Cortex of kidney (tissue), 1 donor: Measurements from ENCODE around the gene PHF12.
"Not testable (repeated sequence)": the region's sequence is repeated elsewhere in the genome, so short reads cannot be mapped to it uniquely, and the experiment has no call there.

ENCODE experiments used
- DNase-seq: peaks from one replicate; lab custom pipeline; 2025; lab: John Stamatoyannopoulos, UW

Gene PHF12

DNA sequence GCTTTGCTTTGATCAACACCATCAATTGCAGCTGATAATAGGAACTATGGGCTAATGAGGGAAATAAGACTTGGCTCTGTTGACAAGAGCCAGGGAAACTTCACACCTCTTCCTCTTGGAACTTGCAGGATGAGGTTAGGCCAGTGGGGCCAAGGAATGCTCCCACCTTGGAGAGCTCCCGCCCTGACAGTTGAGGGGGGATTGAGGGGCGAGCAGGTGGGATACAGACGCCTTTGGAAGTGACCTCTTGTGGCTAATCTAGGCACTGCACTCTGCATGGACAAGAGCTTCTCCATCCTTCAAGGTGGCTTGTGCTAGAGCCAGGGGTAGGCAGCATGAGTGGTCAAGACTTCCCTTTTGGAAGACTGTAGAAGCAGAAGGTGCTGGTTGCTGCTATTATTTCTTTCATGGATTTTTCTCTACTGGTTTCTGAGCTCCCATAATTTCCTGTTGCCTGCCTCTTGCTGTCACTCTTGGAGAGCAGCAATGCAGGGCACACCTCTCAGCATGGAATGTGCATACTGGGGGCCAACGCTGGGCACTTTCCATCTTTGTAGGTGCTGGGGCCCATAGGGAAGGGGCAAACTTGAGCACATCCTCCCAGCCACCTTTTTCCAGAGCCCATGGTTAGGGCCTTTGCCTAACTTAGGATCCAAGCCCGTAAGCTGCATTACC is 2.3 kb upstream of the PHF12 start:
- no peak for DNase-seq

DNA sequence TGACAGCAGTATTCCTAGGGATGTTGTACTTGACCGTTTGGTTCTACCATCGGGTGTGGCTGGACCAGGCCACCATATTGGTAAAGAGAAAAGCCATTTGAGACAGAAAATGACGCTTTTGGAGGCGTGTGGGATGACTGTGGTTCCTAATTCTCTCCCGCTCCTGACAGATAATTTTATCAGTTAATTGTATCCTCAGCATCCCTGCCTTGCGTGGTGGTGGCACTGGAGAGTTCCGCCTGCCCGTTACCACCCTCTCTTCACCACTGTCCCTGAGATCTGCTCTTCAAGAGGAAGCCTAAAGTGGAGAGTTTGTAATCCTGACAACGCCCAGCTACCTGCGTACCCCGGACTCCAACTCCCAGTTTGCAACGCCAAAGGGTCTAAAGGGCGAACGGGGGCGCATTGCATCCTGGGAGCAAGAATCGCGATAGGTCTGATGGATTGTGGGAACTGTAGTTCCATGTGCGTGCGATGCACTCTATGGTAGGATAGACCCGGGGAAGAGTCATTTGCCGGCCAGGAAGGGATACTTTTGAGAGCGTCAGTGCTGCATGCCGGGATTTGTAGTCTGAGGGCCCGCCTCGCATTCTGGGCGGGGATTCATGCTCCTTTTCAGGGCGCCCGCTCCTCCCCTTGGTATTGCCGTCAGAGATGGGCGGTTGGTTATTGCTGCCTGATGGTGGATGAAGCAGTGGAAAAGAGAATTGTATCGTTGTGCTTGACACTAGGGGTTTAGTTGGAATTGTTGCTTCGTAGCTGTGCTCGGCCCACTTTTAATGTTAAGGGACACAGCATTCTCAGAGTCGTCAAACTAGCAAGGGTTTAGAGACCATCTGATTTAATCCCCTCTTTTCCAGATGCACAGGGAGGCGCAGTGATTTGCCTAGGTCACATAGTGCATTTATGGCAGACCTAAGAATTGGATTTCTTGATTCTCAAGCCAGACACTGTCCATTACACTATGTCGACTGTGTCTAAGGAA is 965 bp upstream of the PHF12 start:
- peak; percentile 46 for DNase-seq

DNA sequence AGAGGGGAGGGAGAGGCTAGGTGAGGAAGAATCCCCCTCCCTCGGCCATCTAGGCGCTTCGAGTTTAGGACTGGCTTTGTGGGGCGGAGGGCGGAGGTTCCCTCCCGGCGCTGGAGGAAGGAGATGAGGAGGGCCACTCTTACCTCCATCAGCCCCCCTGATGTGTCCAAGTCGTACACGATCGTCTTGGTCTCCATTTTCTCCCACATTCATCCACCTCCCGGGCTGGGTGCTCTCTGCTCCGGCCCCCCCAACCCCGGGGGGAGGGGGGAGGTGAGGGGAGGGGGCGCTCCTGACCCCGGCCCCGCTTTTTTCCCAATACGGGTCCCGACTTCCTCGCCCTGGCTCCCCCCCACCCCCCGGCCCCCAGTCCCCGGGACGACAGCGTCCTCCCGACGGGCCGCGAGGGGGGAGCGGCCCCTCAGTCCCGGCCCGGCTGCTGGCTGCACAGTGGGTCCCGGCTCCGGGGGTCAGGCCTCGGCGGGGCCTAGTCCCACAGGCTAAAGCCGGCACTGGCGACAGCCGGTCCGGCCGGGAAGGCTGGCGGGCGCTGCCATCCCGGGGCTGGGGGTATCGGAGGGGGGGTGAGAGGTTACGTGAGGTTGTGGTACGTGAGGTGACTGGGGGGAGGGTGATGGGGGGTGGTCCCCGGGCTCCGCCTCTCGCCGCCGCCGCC is 428 bp downstream of the PHF12 start:
- no peak for DNase-seq

DNA sequence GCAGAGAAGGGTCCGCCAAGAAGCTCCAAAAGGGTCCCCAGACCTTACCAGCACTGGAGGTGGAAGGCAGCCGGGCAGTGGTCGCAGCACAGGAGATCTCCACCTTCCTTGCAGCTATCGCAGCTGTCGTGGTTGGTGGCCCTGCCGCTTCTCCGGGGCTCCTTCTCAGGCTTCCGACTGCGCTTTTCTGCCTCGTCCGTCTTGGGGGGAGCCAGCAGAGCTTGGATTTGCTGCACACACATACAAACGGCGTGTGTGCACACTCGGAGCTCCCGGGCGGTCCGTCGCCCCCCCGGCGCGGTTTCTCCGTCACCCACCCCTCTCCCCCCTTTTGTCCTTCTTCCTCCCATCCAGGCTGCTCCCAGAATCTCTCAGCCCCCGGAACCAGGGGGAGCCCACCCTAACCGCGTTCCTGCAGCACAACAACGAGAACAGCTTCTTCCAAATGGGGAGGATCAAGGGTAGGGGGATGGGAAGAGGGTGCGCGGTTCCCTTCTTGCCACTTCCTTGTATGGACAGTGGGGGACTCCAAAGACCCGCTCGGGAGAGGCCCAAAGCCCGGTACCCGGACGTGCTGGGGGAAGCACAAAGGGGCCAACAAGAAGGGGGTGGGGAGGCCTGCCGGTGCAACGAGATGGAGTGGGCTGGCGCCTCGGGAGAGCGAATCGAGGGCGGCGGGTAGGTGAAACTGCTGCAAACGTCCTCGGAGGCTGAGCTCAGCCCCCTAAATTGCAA is 1.1 kb downstream of the PHF12 start:
- no peak for DNase-seq

DNA sequence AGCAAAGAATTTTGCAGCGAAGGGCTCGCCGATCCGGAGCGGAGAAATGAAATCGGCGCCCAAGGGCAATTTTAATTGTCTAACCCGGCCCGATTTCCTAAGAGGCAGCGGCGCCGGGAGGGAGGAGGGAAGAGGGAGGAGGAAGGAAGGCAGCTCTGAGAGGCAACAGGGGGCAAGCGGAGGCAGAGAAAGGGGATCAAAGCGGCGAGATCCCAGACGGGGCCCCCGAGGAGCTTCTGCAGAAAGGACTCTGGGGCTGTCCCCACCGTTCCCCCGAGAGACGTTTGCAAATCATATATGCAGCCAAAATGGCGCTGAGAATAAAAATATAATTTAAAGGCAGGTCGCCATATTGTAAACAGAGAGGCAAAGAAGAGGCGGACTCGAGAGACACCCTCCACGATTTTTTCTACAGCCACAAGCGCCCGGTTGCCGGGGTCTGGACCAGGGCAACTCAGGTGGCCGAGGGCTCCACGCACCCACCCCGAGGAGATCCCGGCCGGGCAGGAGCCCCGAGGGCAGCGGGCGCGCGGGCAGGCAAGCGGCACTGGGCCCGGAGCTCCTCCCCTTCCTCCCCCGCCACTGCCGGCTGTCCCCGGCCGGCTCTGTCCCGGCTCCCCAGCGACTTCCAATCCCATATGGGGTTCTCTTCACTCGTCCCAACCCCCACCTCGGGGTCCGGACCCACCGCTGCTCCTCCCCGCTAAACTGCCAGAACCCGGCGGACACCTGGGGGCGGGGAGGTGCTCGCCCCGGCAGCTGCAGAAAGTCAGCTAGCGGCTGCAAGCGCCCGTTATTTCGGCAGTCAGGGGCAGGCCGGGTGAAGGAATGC is 1.9 kb downstream of the PHF12 start:
- DNase-seq: no peak

DNA sequence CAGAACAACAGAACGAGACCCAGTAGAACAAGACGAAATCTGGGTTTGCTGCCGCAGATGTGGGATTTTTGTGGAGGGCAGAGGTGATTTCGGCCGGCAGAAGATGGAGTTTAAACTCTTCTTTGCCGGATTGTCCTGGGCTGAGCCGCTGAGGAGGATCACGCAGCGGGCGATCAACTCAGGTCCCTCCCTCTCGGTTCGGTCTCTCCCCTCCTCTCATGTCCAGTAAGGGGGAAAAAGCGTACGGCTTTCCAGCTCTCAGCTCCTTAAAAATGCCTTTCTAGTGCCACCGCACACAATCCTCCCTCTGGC is 2.5 kb downstream of the PHF12 start:
- DNase-seq: no peak

DNA sequence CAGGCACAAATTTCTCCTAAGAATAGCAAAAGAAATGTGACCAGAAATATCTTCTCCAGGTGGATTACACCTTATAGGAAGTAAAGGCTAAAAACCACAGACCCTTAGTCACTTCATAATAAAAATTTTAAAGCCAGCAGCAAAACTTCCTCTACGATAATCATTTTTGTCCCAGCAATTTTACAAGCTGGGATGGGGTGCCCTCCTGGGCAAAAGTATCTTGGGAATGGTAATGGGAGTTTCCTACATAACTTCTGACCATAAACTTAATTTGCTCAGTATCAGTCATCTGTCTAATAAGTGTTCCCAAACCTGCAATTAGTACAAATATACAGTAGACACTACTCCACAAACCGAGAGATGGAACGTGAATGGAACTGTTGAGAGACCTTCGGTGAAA is 3.0 kb downstream of the PHF12 start:
- DNase-seq: no peak

DNA sequence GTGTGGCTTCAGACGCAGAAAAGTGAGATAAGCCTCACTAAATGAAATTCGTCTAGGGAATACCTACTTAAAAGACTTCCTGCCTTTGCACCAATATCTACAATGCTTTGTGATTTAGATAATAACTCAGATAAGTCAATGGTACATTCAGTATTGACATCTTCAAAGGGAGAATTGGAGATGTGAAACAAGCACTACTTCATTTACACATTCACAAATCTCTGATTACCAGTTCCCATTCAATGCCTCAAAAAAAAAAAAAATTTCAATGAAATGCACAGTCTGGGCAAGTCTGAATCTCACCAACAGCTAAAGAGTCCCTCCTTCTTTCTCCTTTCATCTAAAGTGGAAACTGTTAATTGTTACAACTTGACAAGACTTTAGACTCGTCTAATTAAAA is 3.7 kb downstream of the PHF12 start:
- DNase-seq: no peak

DNA sequence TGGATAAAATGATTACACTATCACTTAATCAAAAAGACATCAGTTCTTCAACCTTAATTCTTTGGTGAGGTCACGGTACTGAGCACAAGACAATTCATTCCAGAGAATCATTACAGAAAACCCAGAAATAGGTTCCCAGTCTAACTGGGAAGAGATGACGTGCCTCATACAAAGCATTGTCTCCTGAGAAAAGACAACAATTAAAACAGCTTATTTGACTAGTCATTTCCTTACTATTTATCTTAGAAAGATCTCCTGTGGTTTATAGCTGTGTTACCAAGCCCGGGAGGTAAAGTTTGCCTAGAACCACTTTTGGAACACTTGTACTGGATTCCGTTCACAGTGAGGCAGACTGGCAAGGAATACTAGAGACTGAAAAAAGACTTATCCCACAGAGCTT is 5.1 kb downstream of the PHF12 start:
- DNase-seq: no peak

DNA sequence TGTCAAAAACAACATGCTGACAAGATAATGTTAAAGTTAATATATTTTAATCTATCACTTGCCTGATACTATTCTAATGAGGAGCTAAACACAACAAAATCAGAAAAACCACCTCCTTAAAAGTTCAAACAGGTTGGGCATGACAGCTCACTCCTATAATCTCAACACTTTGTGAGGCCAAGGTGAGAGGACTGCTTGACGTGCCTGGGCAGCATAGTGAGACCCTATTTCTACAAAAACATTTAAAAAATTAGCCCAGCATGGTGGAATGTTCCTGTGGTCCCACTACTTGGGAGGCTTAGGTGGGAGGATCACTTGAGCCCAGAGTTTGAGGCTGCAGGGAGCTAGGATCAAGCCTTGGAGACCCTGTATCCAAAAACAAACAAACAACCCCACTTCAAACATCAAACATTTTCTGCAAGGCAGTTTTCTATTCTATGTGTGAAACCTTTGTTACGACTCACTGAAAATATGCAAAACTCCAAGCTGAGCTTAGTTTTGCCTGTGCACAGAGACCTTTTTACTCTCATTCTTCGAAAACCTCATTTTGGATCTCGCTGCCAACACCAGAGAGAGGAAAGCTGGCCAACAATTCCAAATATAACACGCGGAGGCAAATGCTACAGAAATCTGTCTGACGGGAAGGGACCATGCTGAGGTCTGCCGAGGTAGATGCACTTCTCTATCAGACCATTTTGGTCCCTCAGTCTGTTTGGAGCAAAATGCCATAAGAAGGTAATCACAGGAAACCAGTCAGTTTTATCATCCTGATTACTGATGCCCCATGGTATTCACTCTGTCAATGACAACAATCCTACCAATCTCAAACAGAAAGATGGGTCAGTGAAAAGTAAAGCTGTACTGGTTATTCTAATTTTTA is 6.2 kb downstream of the PHF12 start:
- DNase-seq: no peak

DNA sequence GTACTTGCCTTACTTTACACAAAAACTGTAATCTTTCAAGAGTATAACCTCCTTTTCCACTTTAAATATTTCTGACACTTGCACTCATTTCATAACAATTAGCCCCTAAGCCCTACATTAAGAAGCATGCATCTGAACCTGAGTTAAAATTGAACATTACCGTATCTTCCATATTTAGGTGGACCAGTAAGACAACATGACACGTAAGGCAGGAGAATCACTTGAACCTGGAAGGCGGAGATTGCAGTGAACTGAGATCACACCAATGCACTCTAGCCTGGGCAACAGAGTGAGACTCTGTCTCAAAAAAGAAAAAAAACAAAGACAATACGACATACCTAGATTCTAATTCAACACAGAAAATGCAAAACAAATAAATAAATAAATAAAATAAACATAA is 7.0 kb downstream of the PHF12 start:
- DNase-seq: no peak

DNA sequence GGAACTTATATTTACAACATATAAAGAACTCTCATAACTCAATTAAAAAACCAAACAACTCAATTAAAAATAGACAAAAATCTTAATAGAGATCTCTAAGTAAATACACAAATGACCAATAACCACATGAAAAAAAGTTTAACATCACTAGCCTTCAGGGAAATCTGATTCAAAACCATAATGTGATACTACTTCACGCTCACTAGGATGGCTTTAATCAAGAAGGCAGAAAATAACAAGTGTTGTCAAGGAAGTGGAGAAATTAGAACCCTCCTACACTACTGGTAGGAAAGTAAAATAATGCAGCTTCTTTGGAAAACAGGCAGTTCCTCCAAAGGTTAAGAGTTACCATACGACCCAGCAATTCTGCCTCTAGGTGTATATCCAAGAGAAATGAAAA is 8.4 kb downstream of the PHF12 start:
- DNase-seq: no peak

DNA sequence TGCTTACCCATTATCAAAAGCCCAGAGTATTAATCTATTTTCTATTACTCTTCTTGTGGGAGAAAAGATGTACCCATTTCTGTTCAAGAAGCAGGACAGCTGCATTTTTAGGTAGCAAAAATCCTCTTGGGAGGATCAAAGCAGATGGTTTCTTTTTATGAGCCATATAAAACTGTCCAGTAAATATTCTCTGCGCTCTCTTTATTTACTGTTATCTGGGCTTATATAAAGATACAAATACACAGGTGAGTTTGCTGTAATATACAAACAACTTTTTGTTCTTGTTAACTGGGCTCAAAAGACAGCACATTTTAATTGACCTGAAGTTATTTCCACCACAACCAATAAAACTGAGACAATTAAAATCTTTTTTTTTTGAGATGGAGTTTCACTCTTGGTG is 10.1 kb downstream of the PHF12 start:
- no peak for DNase-seq

DNA sequence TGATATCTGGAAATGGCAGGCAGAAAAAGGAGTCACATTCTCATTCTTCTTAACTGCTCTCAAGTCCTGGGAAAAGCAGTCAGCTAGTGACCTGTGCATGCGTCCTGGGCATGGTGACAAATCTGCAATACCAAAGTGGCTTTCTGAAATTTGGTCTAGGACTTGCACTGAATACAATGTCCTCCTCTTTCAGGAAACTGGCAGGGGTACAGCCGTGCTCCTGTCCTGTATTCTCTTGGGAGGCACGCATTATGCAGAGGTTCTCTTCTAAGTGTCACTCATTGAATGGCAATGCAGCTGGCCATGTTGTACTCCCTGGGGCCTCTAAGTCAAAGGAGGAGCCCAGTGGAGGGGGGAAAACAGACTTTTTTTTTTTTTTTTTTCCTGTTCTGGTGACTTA is 10.6 kb downstream of the PHF12 start:
- no peak for DNase-seq

DNA sequence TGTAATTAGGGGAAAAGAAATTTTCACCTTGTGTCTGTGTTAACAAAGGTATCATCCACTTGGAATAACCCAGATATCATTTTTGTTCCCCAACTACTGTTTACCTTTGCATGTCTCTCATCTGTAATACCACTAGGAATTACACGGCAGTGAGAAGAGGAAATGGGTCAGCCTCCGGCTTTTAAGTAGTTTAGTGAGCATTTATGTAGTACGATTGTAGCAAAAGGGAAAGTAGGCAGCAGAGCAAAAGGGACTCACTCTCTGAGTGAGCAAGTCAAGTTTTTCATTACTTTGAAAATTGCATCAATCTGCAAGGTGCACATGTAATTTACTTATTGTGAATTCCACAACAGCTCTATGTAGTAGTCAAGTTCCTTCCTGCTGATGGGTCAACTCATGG is 11.2 kb downstream of the PHF12 start:
- no peak for DNase-seq

DNA sequence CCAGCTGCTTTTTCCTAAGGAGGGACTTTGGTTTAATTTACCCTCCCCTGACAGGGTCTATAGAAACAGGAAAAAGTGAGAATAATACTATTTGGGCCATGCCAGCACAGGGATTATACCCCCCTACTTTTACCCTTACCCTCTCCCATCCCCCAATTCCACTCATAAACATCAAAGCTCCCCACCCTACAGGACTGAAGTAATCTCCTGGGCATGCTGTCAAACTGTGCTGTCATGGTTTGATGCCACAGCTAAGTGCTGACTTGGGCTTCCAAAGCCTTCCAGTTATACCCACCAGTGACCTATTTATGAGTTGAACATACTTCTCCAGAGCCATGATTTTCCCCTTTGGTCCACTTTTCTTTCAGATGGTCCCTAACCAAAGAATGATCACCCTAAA is 12.8 kb downstream of the PHF12 start:
- no peak for DNase-seq

DNA sequence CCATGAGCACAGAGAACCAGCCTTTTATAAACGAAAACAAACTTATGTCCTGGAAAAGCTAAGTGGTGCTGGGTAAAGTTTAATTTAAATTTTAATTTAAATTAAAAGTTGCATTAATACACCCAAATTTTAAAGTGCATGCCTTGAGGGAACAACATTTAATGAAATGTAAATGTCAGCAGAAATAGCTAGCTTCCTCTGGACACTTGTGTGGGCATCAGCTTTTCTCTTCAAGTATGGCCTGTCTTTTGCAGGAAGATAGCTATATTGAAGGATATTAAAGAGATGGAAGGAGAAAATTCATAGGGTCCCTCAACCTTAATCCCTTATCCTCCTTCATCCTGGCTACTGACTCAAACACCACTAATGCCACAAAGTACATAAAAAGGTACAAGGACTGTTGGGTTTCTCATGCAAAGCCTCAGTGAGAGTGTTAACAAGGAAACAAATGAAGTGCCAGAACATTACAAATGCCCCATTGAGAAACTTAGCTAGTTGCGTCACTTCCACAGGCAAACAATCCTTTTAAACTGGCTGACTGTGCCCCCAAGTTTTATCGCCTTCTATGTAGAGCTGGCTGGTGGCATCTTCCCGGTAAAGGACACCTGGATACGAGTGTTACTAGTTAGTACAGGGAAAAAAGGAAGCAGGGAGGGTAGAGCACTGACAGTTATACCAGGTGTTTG is 14.1 kb downstream of the PHF12 start:
- no peak for DNase-seq

DNA sequence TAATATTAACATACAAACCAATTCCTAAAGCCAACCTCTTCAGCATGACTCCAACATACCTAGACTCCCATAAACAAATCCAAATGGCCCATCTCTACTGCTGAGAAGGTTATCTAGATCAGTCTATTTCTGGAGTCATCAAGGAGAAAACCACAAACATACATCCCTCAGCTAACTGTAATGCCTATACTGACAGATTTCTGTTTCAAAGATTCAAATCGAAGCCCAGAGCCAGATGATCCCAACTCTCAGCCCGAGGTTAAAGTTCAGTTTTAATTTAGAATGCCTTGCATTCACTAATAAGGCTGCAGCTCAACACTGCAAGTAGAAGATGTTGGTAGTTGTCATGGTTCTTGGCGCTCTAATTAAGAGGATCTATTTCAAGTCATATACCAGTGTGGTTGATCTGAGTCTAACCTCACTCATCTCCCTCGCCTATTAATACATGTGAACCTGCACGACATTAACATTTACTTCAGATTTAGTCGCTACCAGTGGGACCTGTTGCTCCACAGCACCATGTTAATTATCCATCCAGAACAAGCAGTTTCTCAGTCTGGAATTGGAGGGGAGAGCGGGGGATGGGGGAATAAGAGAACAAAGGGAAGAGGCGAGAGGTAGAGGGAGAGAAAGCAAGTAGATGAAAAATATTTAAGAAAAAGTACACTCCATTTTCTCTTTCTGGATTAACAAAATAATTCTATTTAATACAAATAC is 15.4 kb downstream of the PHF12 start:
- DNase-seq: no peak

DNA sequence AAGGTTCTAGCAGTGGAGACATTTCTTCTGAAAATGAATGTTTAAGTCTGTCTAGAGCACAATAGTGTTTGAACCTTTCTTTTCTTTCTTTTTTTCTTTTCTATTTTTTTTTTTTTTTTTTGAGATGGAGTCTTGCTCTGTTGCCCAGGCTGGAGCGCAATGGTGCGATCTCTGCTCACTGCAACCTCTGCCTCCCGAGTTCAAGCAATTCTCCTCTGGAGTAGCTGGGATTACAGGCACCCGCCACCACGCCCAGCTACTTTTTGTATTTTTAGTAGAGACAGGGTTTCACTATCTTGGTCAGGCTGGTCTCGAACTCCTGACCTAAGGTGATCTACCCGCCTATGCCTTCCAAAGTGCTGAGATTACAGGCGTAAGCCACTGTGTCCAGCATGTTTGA is 16.8 kb downstream of the PHF12 start:
- not testable (repeated sequence) for DNase-seq
